KOPT-K1 (cell line): ENCODE results near the gene IVNS1ABP.
"Not testable (repeated sequence)": the region's sequence is repeated elsewhere in the genome, so short reads cannot be mapped to it uniquely, and the experiment has no call there.

Experiments
- H3K27ac ChIP-seq: fragments of 200-600 bp; sonication (generic); 2 replicates; pipeline ENCODE4 v1.5.1; 2016; ENCODE audit warnings: antibody characterized with exemption, mild to moderate bottlenecking, low read depth, low read length; ENCODE audit not compliant: poor library complexity, severe bottlenecking
- H3K36me3 ChIP-seq: fragments of 200-600 bp; sonication (generic); 2 replicates; pipeline ENCODE4 v1.5.1; 2017; ENCODE audit warnings: antibody characterized with exemption, mild to moderate bottlenecking, low read length, moderate library complexity; ENCODE audit not compliant: insufficient read depth
- H3K9me3 ChIP-seq: fragments of 200-600 bp; sonication (generic); 2 replicates; pipeline ENCODE4 v1.5.1; 2017; ENCODE audit warnings: antibody characterized with exemption, low read length, mild to moderate bottlenecking; ENCODE audit not compliant: insufficient read depth, poor library complexity, severe bottlenecking

IVNS1ABP gene

GRCh38 chr1:185317034-185317885, at the start of gene IVNS1ABP:
Gene IVNS1ABP, minus strand, starts transcription at chr1:185317243. Its CDS starts 7,750 bp downstream, at chr1:185309493.
- Histone ChIP-seq H3K36me3 (peaks cover 13% of the 10 kb centered on the region; the same call in 1 of the 2 replicates), H3K27ac (peak within 1 kb of the TSS; percentile 95), H3K9me3 (no peaks in the 10 kb centered on the region)

DNA sequence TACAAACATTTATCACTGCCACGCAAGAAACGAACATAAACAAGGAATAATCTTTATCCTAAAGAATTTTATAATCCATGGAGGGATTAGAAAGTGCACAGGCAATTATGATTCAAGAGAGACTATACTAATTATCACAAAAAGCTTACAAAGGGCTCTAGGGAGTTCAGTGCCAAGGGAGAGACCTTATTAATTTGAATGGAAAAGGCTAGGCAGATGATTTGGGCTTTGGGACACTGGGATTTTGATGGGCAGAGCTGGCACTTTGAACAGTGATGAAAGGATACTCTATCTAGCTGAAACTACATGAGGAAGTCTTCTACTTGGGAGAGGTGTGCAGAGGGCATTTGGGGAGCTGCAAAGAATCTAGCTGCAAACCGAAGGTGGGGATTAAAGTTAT, 48.9 kb upstream of the IVNS1ABP start:
- Histone ChIP-seq H3K36me3 (no peaks in the 10 kb centered on the region), H3K27ac (no peak overlapping the region)

DNA sequence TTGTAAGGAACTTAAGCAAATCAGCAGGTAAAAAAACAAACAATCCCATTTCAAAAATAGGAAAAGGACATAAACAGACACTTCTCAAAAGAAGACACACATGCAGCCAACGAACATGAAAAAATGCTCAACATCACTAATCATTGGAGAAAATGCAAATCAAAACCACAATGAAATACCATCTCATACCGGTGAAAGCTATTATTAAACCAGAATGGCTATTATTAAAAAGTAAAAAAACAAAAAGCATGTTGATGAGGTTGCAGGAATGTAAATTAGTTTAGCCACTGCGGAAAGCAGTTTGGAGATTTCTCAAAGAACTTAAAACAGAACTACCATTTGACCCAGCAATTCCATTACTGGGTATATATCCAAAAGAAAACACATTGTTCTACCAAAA, 47.5 kb upstream of the IVNS1ABP start:
- H3K9me3 ChIP-seq, H3K27ac ChIP-seq: not testable (repeated sequence)

More for the DNA sequence above, 48.9 kb upstream of the IVNS1ABP start:
- no peaks in the 10 kb centered on the region for H3K9me3 ChIP-seq

GRCh38 chr1:185363205-185363604, 46.2 kb upstream of the IVNS1ABP start:
- H3K9me3 ChIP-seq = no peaks in the 10 kb centered on the region
- no peak overlapping the region for H3K27ac ChIP-seq
- no peaks in the 10 kb centered on the region for H3K36me3 ChIP-seq

More for the DNA sequence above, 47.5 kb upstream of the IVNS1ABP start:
- not testable (repeated sequence) for H3K36me3 ChIP-seq

GRCh38 chr1:185360714-185361113, 43.7 kb upstream of the IVNS1ABP start:
- H3K36me3 ChIP-seq = no peaks in the 10 kb centered on the region
- H3K9me3 ChIP-seq = no peaks in the 10 kb centered on the region
- H3K27ac ChIP-seq = no peak overlapping the region

- Histone ChIP-seq H3K9me3 (no peaks in the 10 kb centered on the region), H3K27ac (no peak overlapping the region), H3K36me3 (no peaks in the 10 kb centered on the region)
These were observed 41.9 kb upstream of the IVNS1ABP start for GRCh38 chr1:185358957-185359356.

GRCh38 chr1:185355947-185356346, 38.9 kb upstream of the IVNS1ABP start:
- no peaks in the 10 kb centered on the region for H3K36me3 ChIP-seq
- no peak overlapping the region for H3K27ac ChIP-seq
- no peaks in the 10 kb centered on the region for H3K9me3 ChIP-seq

- Histone ChIP-seq H3K27ac (no peak overlapping the region), H3K36me3 (no peaks in the 10 kb centered on the region), H3K9me3 (no peaks in the 10 kb centered on the region)
These were observed 36.1 kb upstream of the IVNS1ABP start for GRCh38 chr1:185353124-185353523.

GRCh38 chr1:185351734-185352466, 34.9 kb upstream of the IVNS1ABP start:
- Histone ChIP-seq H3K9me3 (no peaks in the 10 kb centered on the region), H3K36me3 (no peaks in the 10 kb centered on the region), H3K27ac (no peak overlapping the region)

DNA sequence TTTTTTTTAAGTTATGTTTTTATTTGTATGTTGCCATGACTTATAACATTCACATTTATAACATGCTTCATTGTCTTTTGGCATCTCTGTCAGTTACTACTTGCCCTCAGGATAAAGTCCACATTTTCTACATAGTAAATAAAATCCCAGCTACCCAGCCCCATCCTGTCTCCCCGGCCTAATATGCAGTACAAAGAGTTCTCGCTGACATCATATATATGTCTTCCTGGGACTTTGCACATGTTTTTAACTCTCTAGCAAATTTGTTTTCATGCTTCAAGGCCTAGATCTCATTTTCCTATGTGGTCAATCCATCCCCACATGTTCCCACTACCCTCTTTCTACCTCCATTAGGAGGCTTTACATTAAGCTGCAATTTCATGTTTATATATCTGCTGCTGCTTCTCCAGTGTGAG, 33.0 kb upstream of the IVNS1ABP start:
- H3K27ac ChIP-seq = no peak overlapping the region
- H3K9me3 ChIP-seq = no peaks in the 10 kb centered on the region
- no peaks in the 10 kb centered on the region for H3K36me3 ChIP-seq

DNA sequence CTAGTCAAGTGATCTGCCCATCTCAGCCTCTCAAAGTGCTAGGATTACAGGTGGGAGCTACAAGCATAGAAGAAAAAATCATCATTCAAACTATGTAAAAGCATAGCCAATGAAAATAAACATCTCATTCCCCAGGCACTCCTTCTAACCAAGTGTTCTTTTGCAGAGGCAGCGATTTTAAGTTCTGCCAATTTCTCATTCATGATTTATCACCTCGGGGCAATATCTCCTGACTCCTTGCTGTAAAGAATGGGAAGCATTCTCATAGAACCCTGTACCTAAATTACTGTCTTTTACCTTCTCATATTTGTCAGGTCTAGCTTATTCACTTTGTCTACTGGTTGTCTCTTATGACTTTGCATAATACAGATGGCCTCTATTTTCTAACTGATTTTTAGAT, 32.5 kb upstream of the IVNS1ABP start:
- no peaks in the 10 kb centered on the region for H3K9me3 ChIP-seq
- no peaks in the 10 kb centered on the region for H3K36me3 ChIP-seq
- no peak overlapping the region for H3K27ac ChIP-seq

GRCh38 chr1:185348985-185349384, 31.9 kb upstream of the IVNS1ABP start:
- no peaks in the 10 kb centered on the region for H3K9me3 ChIP-seq
- no peak overlapping the region for H3K27ac ChIP-seq

DNA sequence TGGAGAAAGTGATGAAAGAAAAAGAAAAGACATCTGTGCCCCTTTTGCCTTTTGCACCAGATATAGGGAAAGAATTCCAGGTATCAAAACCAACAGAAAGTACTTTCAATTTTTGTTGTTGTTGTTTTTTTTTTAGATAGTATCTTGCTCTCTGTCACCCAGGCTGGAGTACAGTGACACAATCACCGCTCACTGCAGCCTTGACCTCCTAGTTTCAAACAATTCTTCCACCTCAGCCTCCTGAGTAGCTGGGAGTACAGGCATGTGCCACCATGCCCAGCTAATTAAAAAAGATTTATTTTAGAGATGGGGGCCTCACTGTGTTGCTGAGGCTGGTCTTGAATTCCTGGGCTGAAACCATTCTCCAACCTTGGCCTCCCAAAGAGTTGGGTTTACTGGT, 31.3 kb upstream of the IVNS1ABP start:
- Histone ChIP-seq H3K27ac (no peak overlapping the region), H3K36me3 (no peaks in the 10 kb centered on the region), H3K9me3 (no peaks in the 10 kb centered on the region)

More at GRCh38 chr1:185348985-185349384, 31.9 kb upstream of the IVNS1ABP start:
- no peaks in the 10 kb centered on the region for H3K36me3 ChIP-seq

- no peaks in the 10 kb centered on the region for H3K9me3 ChIP-seq
- H3K27ac ChIP-seq = no peak overlapping the region
- H3K36me3 ChIP-seq = no peaks in the 10 kb centered on the region
These were observed 29.1 kb upstream of the IVNS1ABP start for GRCh38 chr1:185345913-185346720.

- no peaks in the 10 kb centered on the region for H3K36me3 ChIP-seq
- H3K9me3 ChIP-seq = no peaks in the 10 kb centered on the region
- no peak overlapping the region for H3K27ac ChIP-seq
These were observed 26.3 kb upstream of the IVNS1ABP start for GRCh38 chr1:185343306-185343705.
